Activated CD4-positive, alpha-beta T cell treated with anti-CD3 and anti-CD28 coated beads for 36 hours (primary cell): ENCODE data around the gene DPCD. TPM values are rescaled to one million over a fixed set of nuclear protein-coding genes. Genes with fewer than 3 reads are reported as not detected.
A peak's percentile ranks its signal among the peaks of the same experiment; 100 is the strongest.

Experiments
- ATAC-seq: fragments of 200-7000 bp; cut with Tn5 transposase; one replicate; pipeline ENCODE4 v1.10.0; 2021; ENCODE audit warnings: mild to moderate bottlenecking, moderate library complexity
- CTCF ChIA-PET: fragments of 350-600 bp; sonication (Branson Sonifier 250); formaldehyde crosslinking; loops from one replicate; lab custom pipeline; 2021; ENCODE audit warnings: antibody characterized with exemption; lab: Charles Lee
- POLR2A ChIA-PET: fragments of 350-600 bp; sonication (Branson Sonifier 250); formaldehyde crosslinking; loops from one replicate; lab custom pipeline; 2021; ENCODE audit warnings: antibody characterized with exemption, inconsistent platforms; lab: Charles Lee
- DNase-seq: peaks from one replicate; pipeline ENCODE4 v3.0.0-alpha.2; 2020
- H3K27ac Mint-ChIP-seq: one replicate; pipeline ENCODE4 v1.8.0; 2021; ENCODE audit warnings: mixed read lengths
- H3K27me3 Mint-ChIP-seq: one replicate; pipeline ENCODE4 v1.8.0; 2021; ENCODE audit warnings: mixed read lengths
- H3K36me3 Mint-ChIP-seq: one replicate; pipeline ENCODE4 v1.8.0; 2021; ENCODE audit warnings: low read depth, mixed read lengths
- H3K4me1 Mint-ChIP-seq: one replicate; pipeline ENCODE4 v1.8.0; 2021; ENCODE audit warnings: mixed read lengths
- H3K4me3 Mint-ChIP-seq: one replicate; pipeline ENCODE4 v1.8.0; 2021; ENCODE audit warnings: mild to moderate bottlenecking, moderate library complexity, mixed read lengths
- H3K9me3 Mint-ChIP-seq: one replicate; pipeline ENCODE4 v1.8.0; 2021; ENCODE audit warnings: low read depth, mixed read lengths
- intact Hi-C, 2 experiments: fragments of 100-400 bp; cut with DNase I in 1 of 2; cut with micrococcal nuclease in 1 of 2; formaldehyde crosslinking; loops; one replicate each; pipeline versions ENCODE4 v1.14.2 to v1.15.1; 2022 to 2024; cut with DNase I, micrococcal nuclease
- total RNA-seq, 2 experiments: library from RNA; stranded (reverse); gene quantifications; one replicate each; pipeline ENCODE4 v1.2.3, GENCODE V29; 2021

The DPCD gene
- total RNA-seq, 2 experiments from 2014 or later = 15.5 to 19.3 TPM

DNA sequence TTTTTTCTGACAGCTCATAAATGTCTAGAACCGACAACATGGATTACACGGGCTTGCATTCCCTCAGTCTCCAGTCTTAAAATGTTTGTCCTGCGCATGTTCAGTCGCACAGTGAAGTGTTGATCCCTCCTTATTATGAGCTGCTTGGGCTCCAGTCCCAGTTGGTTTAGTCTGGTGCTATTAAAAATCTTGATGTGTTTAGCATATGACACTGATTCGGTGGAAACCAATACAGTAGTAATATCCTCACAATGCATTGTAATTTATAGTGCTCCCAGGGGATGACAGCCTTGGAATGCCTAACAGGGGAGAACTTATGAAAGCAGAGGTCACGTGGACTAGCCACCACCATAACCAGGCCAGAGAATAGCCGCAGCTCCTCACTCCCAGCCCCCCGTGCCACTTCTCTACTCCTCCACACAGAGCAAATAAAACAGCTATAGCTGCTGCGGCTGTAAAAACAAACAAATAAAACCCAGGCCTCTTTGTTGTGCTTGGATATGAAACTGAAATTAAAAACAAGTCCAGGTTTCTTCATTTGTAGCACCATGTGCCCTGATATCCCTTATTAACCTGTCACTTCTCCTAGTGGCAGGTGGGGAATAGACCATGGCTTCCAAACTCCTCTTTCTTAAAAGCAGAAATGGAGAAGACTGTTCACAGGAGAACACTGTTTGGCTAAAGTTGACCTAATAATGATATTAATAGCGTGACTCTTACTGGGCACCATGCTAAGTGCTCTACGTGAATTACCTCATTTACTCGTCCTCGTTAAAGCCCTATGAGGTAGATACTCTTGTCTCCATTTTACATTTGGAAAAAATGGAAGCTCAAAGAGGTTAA is 7.7 kb downstream of the DPCD start:
- Mint-ChIP-seq H3K4me1 (no peaks in the 10 kb centered on the region), H3K4me3 (no peak overlapping the region), H3K36me3 (no peaks in the 10 kb centered on the region), H3K27me3 (no peaks in the 10 kb centered on the region), H3K27ac (no peak overlapping the region), H3K9me3 (no peaks in the 10 kb centered on the region)
- ChIA-PET POLR2A (interaction anchor here (0.8 kb wide), 1 partner anchor 179 kb away, joined by 3 read pairs; no protein-coding TSS in a partner anchor), CTCF (interaction anchor here (0.7 to 3.6 kb wide), 4 partner anchors 8 to 186 kb away, joined by 3 to 11 read pairs (median 6); partner anchors contain the start of genes DPCD and POLL)
- intact Hi-C loops = no loop called here
- ATAC-seq (no peak), DNase-seq (no peak)

DNA sequence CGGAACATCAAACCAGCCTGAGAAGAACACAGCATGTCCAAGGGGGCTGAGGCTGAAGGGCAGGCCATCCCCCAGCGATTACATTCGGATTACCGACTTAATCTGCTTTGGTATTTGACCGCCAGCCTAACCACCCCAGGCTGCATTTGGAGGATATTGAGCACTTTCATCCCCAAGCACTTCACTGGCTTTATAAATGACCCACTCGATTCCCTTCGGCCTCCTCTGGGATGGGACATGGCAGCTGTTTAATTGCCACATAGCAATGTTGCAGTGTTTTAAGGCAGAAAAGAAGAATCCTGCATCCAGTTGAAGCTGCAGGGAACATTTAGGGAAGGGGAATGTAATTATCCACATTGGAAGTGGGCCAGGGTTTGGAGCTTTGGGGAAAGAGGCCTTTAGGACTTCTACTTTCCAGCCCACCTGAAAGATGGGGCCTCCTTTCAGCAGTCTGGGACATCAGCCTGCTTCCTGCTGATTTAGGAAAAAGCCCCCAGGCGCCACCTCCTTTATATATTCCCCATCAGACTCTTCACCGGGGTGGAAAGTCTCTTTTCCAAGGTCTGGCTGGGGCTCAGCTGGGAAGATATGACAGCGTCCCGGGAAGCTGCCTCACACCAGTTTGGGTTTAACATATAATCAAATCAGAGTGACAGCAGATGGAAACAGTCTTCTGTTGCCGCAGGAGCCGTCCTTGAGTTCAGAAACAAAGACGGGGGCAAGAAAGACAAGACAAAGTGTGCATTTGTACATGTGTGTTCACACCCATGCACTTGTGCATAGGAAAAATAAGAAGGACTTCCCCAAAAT is 9.2 kb downstream of the DPCD start:
- POLR2A ChIA-PET = no interaction called here
- DNase-seq = no peak

DNA sequence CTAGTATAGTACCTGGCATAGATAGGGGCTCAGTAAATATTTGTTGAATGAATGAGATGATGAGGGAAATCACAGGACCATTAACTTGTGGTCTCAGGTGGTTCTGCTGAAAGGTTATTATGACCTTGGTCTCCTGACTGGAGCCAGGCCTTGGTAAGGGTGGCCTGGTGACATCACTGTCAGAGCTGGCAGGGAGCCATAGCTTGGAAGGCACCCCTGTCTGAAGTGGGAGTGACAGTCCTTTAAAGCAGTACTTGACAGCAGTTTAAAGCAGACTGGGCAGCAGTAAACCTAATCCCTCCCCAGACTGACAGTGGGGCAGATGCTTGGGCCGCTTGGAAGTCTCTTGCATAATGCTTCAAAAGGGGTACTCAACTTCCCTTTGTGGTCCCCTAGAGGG is 13.4 kb downstream of the DPCD start:
- ATAC-seq (no peak), DNase-seq (no peak)
- CTCF ChIA-PET = interaction anchor here (0.6 to 2.8 kb wide), 4 partner anchors 171 to 534 kb away, joined by 3 to 43 read pairs (median 10); no protein-coding TSS in a partner anchor
- Mint-ChIP-seq H3K27ac (no peak overlapping the region), H3K27me3 (no peaks in the 10 kb centered on the region), H3K4me3 (no peak overlapping the region), H3K4me1 (no peaks in the 10 kb centered on the region), H3K9me3 (no peaks in the 10 kb centered on the region), H3K36me3 (peaks cover 5% of the 10 kb centered on the region)
- intact Hi-C loops = no loop called here
- POLR2A ChIA-PET = no interaction called here

More for the DNA sequence above, 9.2 kb downstream of the DPCD start:
- CTCF ChIA-PET = interaction anchor here (0.7 to 3.6 kb wide), 5 partner anchors 9 to 185 kb away, joined by 3 to 11 read pairs (median 4); partner anchors contain the start of genes DPCD and POLL
- intact Hi-C loops = no loop called here
- Mint-ChIP-seq H3K36me3 (no peaks in the 10 kb centered on the region), H3K4me1 (no peaks in the 10 kb centered on the region), H3K27ac (no peak overlapping the region), H3K4me3 (no peak overlapping the region), H3K9me3 (no peaks in the 10 kb centered on the region), H3K27me3 (no peaks in the 10 kb centered on the region)
- ATAC-seq = no peak

DNA sequence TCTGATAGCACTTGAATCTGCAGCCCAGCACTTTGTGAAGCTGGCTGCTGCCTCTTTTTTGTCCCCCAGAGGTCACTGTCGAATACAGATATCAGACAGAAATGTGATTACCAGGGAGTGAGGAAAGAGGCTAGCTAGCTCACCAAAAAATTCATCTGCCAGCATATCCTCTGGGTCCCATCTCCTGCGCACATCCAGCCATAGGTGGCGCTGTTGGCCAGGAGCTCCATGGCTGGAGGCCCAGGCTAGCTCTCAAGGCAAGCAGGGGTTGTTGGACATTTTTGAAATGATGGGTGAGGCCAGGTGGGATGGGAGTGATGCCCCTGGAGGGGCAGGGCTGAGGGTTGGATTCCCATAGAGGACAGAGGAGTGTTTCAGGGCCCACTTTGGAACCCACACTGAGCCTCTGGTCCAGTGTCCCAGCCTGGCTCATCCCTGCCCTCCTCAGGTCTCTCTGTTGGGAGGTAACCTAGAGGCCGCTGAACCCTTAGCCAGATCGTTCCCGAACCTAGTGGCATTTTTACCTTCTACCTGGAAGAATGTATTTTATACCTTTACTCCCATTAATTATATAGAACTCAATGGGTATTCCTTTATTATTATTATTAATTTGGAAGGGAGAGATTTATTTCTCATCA is 14.8 kb downstream of the DPCD start:
- ATAC-seq = peak; percentile 98
- ChIA-PET POLR2A (interaction anchor here (0.6 to 1.4 kb wide), 3 partner anchors 86 to 1231 kb away, joined by 3 to 6 read pairs (median 3); no protein-coding TSS in a partner anchor), CTCF (interaction anchor here (0.5 to 2.8 kb wide), 46 partner anchors 9 to 749 kb away, joined by 3 to 43 read pairs (median 4); partner anchors contain the start of genes DPCD, NPM3 and POLL)
- Mint-ChIP-seq H3K27me3 (no peaks in the 10 kb centered on the region), H3K36me3 (peaks cover 5% of the 10 kb centered on the region), H3K27ac (no peak overlapping the region), H3K4me1 (no peaks in the 10 kb centered on the region), H3K9me3 (no peaks in the 10 kb centered on the region), H3K4me3 (no peak overlapping the region)
- DNase-seq = peak; percentile 90
- intact Hi-C loops = loop anchor here (1.0 to 2.0 kb wide), 2 partner anchors 178 to 470 kb away; no protein-coding TSS in a partner anchor

DNA sequence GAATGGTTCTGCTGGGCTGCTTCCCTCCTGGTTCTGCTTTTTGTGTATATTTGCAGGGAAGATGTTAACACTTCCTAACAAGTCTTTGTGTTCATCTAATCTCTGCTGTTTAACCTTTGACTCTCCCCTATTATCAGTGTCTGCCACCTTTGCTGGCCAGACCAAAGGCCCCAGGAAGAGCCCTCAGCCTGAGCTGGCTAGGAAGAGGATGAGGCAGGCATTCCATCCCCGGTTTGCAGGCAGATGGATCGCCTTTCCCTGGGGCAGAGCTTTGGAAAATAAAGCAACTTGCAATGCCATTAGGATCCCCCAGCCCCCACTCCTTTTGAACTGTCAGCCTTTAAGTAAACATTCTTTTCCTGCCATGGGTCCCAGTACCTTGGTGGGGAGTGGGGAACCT is 19.0 kb downstream of the DPCD start:
- Mint-ChIP-seq H3K4me3 (no peak overlapping the region), H3K36me3 (peaks cover 17% of the 10 kb centered on the region), H3K27me3 (no peaks in the 10 kb centered on the region), H3K4me1 (peaks cover 8% of the 10 kb centered on the region), H3K9me3 (no peaks in the 10 kb centered on the region), H3K27ac (no peak overlapping the region)
- POLR2A ChIA-PET = no interaction called here
- CTCF ChIA-PET = interaction anchor here (0.6 to 2.1 kb wide), 2 partner anchors 10 to 174 kb away, joined by 4 to 7 read pairs; no protein-coding TSS in a partner anchor
- DNase-seq (no peak), ATAC-seq (no peak)
- intact Hi-C loops = no loop called here

DNA sequence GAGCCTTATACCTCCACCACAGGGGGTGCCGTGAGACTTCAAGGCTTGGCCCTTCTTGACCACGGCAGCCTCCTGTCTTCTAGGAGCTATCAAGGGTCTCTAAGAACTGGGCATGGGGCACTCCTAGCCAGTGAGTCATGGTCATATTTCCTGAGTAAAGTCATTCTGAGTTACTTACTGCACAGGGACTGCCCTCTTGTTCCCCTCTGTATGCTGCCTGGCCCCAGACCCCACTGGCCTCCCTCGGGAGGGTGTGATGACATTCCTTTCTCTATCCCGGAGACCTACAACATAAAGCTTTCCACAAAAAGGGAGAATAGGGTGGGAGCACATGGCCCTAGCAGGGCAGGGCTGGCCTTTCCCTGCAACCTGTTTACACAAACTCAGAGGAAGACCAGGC is 21.4 kb downstream of the DPCD start:
- Mint-ChIP-seq H3K27me3 (no peaks in the 10 kb centered on the region), H3K4me3 (no peak overlapping the region), H3K4me1 (peaks cover 8% of the 10 kb centered on the region), H3K36me3 (peaks cover 17% of the 10 kb centered on the region), H3K9me3 (no peaks in the 10 kb centered on the region), H3K27ac (peak overlapping the region; percentile 4)
- DNase-seq = no peak
- ATAC-seq = no peak
- intact Hi-C loops = no loop called here
- CTCF ChIA-PET = interaction anchor here (0.7 kb wide), 1 partner anchor 173 kb away, joined by 4 read pairs; no protein-coding TSS in a partner anchor
- POLR2A ChIA-PET = no interaction called here

DNA sequence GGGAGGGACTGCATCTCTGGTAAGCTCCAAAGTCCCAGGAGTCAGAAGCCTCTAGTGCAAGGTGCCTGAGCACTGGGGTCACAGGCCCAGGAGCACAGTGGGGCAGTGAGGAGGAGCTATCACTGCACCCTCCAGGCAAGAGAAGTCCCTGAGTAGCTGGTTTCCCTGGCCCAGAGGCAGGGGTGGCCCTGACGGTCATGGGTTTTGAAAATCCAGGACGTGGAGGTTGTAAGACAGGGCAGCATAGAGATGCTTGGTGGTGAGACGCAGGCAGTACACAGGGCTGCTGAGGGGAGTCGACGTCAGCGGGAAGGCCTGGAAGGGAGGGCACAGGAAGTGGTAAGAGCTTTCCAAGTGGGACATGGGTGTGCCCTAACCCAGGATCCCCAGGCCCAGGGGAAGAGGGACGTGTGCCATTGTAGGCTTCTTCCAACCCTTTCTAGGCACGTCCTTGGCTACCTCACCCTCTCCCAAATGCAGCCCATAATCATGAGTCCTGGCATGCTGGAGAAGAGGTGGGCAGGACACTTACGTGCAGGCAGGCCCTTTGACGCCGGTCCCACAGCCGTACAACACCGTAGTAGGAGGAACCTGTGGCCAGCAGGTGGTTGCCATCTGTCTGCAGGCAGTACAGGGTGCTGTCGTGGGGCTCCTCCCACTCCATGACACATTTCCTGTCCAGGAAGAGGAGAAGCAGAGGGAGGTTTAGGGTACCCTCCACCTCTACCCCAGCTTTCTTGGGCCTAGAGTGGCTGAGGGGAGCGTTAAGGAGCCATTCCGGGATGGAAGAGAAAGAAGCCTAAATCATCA is 23.2 kb downstream of the DPCD start:
- DNase-seq (peak; percentile 49), ATAC-seq (peak; percentile 84)
- H3K4me1 Mint-ChIP-seq = peaks cover 8% of the 10 kb centered on the region
- POLR2A ChIA-PET = no interaction called here
- CTCF ChIA-PET = interaction anchor here (0.6 to 0.7 kb wide), 2 partner anchors 19 to 55 kb away, joined by 3 read pairs; no protein-coding TSS in a partner anchor
- H3K4me3 Mint-ChIP-seq = no peak overlapping the region
- intact Hi-C loops = no loop called here
- peaks cover 14% of the 10 kb centered on the region for H3K36me3 Mint-ChIP-seq
- H3K27me3 Mint-ChIP-seq = no peaks in the 10 kb centered on the region
- no peaks in the 10 kb centered on the region for H3K9me3 Mint-ChIP-seq
- H3K27ac Mint-ChIP-seq = peak overlapping the region; percentile 65

DNA sequence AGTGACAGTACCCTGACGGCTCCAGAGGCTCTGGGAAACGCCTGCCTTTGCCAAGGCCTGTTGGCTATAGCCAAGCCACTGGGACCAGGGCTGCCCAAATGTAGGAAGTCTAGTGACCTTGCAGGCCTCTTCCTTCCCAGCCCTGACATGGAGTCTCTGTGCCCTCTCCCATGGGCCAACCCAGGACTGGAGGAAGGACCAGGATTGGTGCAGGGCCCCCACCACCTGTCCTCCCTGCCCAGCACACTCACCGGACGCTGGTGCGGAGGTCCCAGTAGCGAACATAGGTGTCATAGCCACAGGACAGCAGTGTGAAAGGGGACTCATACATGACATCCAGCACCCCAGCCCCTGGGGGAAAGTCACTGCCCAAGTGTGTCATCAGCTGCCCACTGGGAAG is 24.0 kb downstream of the DPCD start:
- DNase-seq = no peak
- H3K27ac Mint-ChIP-seq = peak overlapping the region; percentile 60
- no peak for ATAC-seq
- peaks cover 8% of the 10 kb centered on the region for H3K4me1 Mint-ChIP-seq
- intact Hi-C loops = no loop called here
- no peak overlapping the region for H3K4me3 Mint-ChIP-seq
- H3K9me3 Mint-ChIP-seq = no peaks in the 10 kb centered on the region
- ChIA-PET POLR2A (no interaction called here), CTCF (no interaction called here)
- no peaks in the 10 kb centered on the region for H3K27me3 Mint-ChIP-seq
- H3K36me3 Mint-ChIP-seq = peaks cover 12% of the 10 kb centered on the region

DNA sequence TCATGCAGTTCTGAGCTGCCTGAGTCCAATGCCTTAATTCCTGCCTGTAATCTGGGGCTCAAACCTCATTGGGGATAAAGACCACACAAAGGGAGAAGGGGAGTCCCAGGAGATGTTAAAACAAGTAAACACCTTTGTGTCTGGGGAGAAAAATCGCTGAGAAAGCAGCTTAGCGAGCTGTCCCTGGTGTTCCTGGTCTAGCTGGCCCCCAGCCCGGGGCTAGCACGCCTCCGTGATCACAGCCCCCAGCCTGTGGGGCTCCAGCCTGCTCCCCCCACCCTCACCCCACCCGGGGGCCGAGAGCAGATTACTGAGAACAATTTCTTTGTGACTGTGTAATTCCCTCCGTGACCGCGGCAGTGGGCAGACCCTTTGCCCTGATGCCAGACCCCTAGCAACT is 24.8 kb downstream of the DPCD start:
- Mint-ChIP-seq H3K4me3 (no peak overlapping the region), H3K27ac (no peak overlapping the region), H3K27me3 (no peaks in the 10 kb centered on the region), H3K9me3 (no peaks in the 10 kb centered on the region), H3K4me1 (peaks cover 8% of the 10 kb centered on the region), H3K36me3 (peaks cover 12% of the 10 kb centered on the region)
- POLR2A ChIA-PET = no interaction called here
- ATAC-seq = no peak
- CTCF ChIA-PET = interaction anchor here (1.0 kb wide), 1 partner anchor 170 kb away, joined by 3 read pairs; no protein-coding TSS in a partner anchor
- DNase-seq = no peak
- intact Hi-C loops = no loop called here

DNA sequence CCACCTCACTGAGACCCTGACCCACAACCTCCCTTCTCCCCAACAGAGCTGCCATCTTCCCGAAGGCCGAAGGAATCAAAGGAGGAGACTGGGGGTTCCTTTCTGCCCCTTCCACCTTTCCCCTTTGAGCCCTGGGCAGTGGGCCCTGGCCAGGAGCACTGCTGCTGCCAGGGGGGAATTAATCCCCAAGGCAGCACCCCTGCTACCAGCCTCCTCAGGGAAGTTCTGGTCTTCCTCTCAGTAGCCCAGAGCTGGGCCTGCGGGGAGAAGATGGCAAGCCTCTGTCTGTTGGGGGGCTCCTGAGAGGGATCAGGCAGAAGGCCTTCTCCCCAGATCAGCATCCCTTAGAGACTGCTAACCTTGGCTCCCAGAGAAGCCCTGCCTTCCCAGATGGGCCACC is 25.5 kb downstream of the DPCD start:
- ChIA-PET CTCF (interaction anchor here (1.0 kb wide), 1 partner anchor 169 kb away, joined by 3 read pairs; no protein-coding TSS in a partner anchor), POLR2A (no interaction called here)
- no peak for DNase-seq
- Mint-ChIP-seq H3K36me3 (peaks cover 12% of the 10 kb centered on the region), H3K4me1 (peaks cover 8% of the 10 kb centered on the region), H3K27me3 (no peaks in the 10 kb centered on the region), H3K4me3 (no peak overlapping the region), H3K27ac (no peak overlapping the region), H3K9me3 (no peaks in the 10 kb centered on the region)
- ATAC-seq = no peak
- intact Hi-C loops = no loop called here
